ENCODE results near the gene LOXL3. TPM values are rescaled to one million over a fixed set of nuclear protein-coding genes. Genes with fewer than 3 reads are reported as not detected.
"Not testable (repeated sequence)": the region's sequence is repeated elsewhere in the genome, so short reads cannot be mapped to it uniquely, and the experiment has no call there.

The LOXL3 gene
- total and polyA plus RNA-seq, 2 donors (not counting 1 experiment from before 2014, with no cell fraction given), result 0.97 to 1.2 TPM

- no peak overlapping the region for H3K27ac ChIP-seq (ENCODE audit: low read length in 2 of 2)
- DNase-seq, result no peak
- intact Hi-C loops (cut with micrococcal nuclease), result no loop called here
- H2AFZ ChIP-seq (ENCODE audit: insufficient read depth, low read depth, low read length, poor library complexity, severe bottlenecking), result no peak overlapping the region
- no peak overlapping the region for H3K9ac ChIP-seq (ENCODE audit: low read length)
- Mint-ChIP-seq H3K27me3 (no peaks in the 10 kb centered on the region), H3K9me3 (ENCODE audit: insufficient read depth) (no peaks in the 10 kb centered on the region), H3K4me1 (no peaks in the 10 kb centered on the region), H3K4me3 (no peak overlapping the region), H3K27ac (no peak overlapping the region)
- 94% methylated on average over 3 of the region's 5 CpGs for WGBS (ENCODE audit: insufficient coverage)
- no peaks in the 10 kb centered on the region for H3K9me3 ChIP-seq (ENCODE audit: control extremely low read depth in 1 of 3, control insufficient read depth in 2 of 3, insufficient read depth in 1 of 3, low read length in 2 of 3)
- H3K36me3 ChIP-seq (replicated peaks in 1 of 2; ENCODE audit: control extremely low read depth in 1 of 2, control insufficient read depth in 1 of 2, extremely low read depth in 1 of 2, insufficient read depth in 2 of 2, low read length in 1 of 2), result no peaks in the 10 kb centered on the region
- TF ChIP-seq CTCF (IDR thresholded peaks at IDR 0.05) (no peak), EZH2 (IDR thresholded peaks at IDR 0.05; ENCODE audit: borderline replicate concordance, insufficient read depth, low read depth, low read length, poor library complexity, severe bottlenecking) (no peak)
- H3K4me3 ChIP-seq (ENCODE audit: control extremely low read depth in 1 of 5, extremely low read depth in 1 of 5, insufficient read depth in 1 of 5, low read depth in 2 of 5, low read length in 4 of 5), result no peak overlapping the region
- no peak overlapping the region for H3K4me2 ChIP-seq (replicated peaks; ENCODE audit: low read depth, low read length, poor library complexity, severe bottlenecking)
- no peaks in the 10 kb centered on the region for H3K27me3 ChIP-seq (replicated peaks in 1 of 4; ENCODE audit: control extremely low read depth in 1 of 4, control insufficient read depth in 3 of 4, insufficient read depth in 4 of 4, low read length in 3 of 4)
- ChIA-PET POLR2A (interaction anchor here (1.2 kb wide), 1 partner anchor 9 kb away, joined by 3 read pairs; no protein-coding TSS in a partner anchor), CTCF (interaction anchor here (0.8 to 1.2 kb wide), 2 partner anchors 25 to 81 kb away, joined by 3 to 4 read pairs; partner anchors contain the start of genes CCDC142 and TTC31)
- peaks cover 0 to 3% of the 10 kb centered on the region in 2 donors for H3K4me1 ChIP-seq (ENCODE audit: control insufficient read depth in 2 of 2, insufficient read depth in 2 of 2, low read length in 2 of 2)
- no peak for ATAC-seq (ENCODE audit: low read depth)
- H3K79me2 ChIP-seq (ENCODE audit: control insufficient read depth, insufficient read depth, low read length), result no peaks in the 10 kb centered on the region
- no peaks in the 10 kb centered on the region for H4K20me1 ChIP-seq (ENCODE audit: control insufficient read depth, insufficient read depth, low read length, poor library complexity, severe bottlenecking)
These were observed 10.5 kb upstream of the LOXL3 start for GRCh38 chr2:74564222-74564621.

- Mint-ChIP-seq H3K27ac (no peak overlapping the region), H3K27me3 (no peaks in the 10 kb centered on the region), H3K9me3 (ENCODE audit: insufficient read depth) (no peaks in the 10 kb centered on the region), H3K4me3 (no peak overlapping the region), H3K4me1 (no peaks in the 10 kb centered on the region)
- Histone ChIP-seq H3K36me3 (replicated peaks in 1 of 2; ENCODE audit: control extremely low read depth in 1 of 2, control insufficient read depth in 1 of 2, extremely low read depth in 1 of 2, insufficient read depth in 2 of 2, low read length in 1 of 2) (peaks cover 0 to 2% of the 10 kb centered on the region in 2 experiments), H3K4me1 (ENCODE audit: control insufficient read depth in 2 of 2, insufficient read depth in 2 of 2, low read length in 2 of 2) (no peaks in the 10 kb centered on the region), H3K4me2 (replicated peaks; ENCODE audit: low read depth, low read length, poor library complexity, severe bottlenecking) (no peak overlapping the region), H4K20me1 (ENCODE audit: control insufficient read depth, insufficient read depth, low read length, poor library complexity, severe bottlenecking) (no peaks in the 10 kb centered on the region), H3K9me3 (ENCODE audit: control extremely low read depth in 1 of 3, control insufficient read depth in 2 of 3, insufficient read depth in 1 of 3, low read length in 2 of 3) (no peaks in the 10 kb centered on the region), H3K79me2 (ENCODE audit: control insufficient read depth, insufficient read depth, low read length) (no peaks in the 10 kb centered on the region), H3K4me3 (ENCODE audit: control extremely low read depth in 1 of 5, extremely low read depth in 1 of 5, insufficient read depth in 1 of 5, low read depth in 2 of 5, low read length in 4 of 5) (no peak overlapping the region), H3K27ac (ENCODE audit: low read length in 2 of 2) (no peak overlapping the region), H3K27me3 (replicated peaks in 1 of 4; ENCODE audit: control extremely low read depth in 1 of 4, control insufficient read depth in 3 of 4, insufficient read depth in 4 of 4, low read length in 3 of 4) (no peaks in the 10 kb centered on the region), H3K9ac (ENCODE audit: low read length) (no peak overlapping the region), H2AFZ (ENCODE audit: insufficient read depth, low read depth, low read length, poor library complexity, severe bottlenecking) (no peak overlapping the region)
- no peak for ATAC-seq (ENCODE audit: low read depth)
- ChIA-PET POLR2A (no interaction called here), CTCF (interaction anchor here (1.0 kb wide), 1 partner anchor 27 kb away, joined by 3 read pairs; no protein-coding TSS in a partner anchor)
- 98% methylated on average over 5 of the region's 7 CpGs for WGBS (ENCODE audit: insufficient coverage)
- intact Hi-C loops (cut with micrococcal nuclease), result no loop called here
- TF ChIP-seq EZH2 (IDR thresholded peaks at IDR 0.05; ENCODE audit: borderline replicate concordance, insufficient read depth, low read depth, low read length, poor library complexity, severe bottlenecking), result no peak
- TF ChIP-seq CTCF (IDR thresholded peaks at IDR 0.05), result no peak
- DNase-seq, result no peak
These were observed 8.5 kb upstream of the LOXL3 start for GRCh38 chr2:74562126-74562775.

- H3K79me2 ChIP-seq (ENCODE audit: control insufficient read depth, insufficient read depth, low read length); H3K9me3 ChIP-seq (ENCODE audit: control extremely low read depth in 1 of 3, control insufficient read depth in 2 of 3, insufficient read depth in 1 of 3, low read length in 2 of 3); CTCF ChIA-PET; H4K20me1 ChIP-seq (ENCODE audit: control insufficient read depth, insufficient read depth, low read length, poor library complexity, severe bottlenecking); DNase-seq; ATAC-seq (ENCODE audit: low read depth); H3K4me3 ChIP-seq (ENCODE audit: control extremely low read depth in 1 of 5, extremely low read depth in 1 of 5, insufficient read depth in 1 of 5, low read depth in 2 of 5, low read length in 4 of 5); H3K4me2 ChIP-seq (replicated peaks; ENCODE audit: low read depth, low read length, poor library complexity, severe bottlenecking); intact Hi-C loops (cut with micrococcal nuclease); H3K27ac Mint-ChIP-seq; H3K27me3 Mint-ChIP-seq; H3K4me1 ChIP-seq (ENCODE audit: control insufficient read depth in 2 of 2, insufficient read depth in 2 of 2, low read length in 2 of 2); H2AFZ ChIP-seq (ENCODE audit: insufficient read depth, low read depth, low read length, poor library complexity, severe bottlenecking); H3K27ac ChIP-seq (ENCODE audit: low read length in 2 of 2); H3K9ac ChIP-seq (ENCODE audit: low read length); H3K4me1 Mint-ChIP-seq; H3K9me3 Mint-ChIP-seq (ENCODE audit: insufficient read depth); POLR2A ChIA-PET; H3K27me3 ChIP-seq (replicated peaks in 1 of 4; ENCODE audit: control extremely low read depth in 1 of 4, control insufficient read depth in 3 of 4, insufficient read depth in 4 of 4, low read length in 3 of 4); H3K4me3 Mint-ChIP-seq: not testable (repeated sequence)
- peaks cover 0 to 15% of the 10 kb centered on the region in 2 experiments for H3K36me3 ChIP-seq (replicated peaks in 1 of 2; ENCODE audit: control extremely low read depth in 1 of 2, control insufficient read depth in 1 of 2, extremely low read depth in 1 of 2, insufficient read depth in 2 of 2, low read length in 1 of 2)
- WGBS (ENCODE audit: insufficient coverage), result 100% methylated on average over 1 of the region's 1 CpG
These were observed 7.3 kb upstream of the LOXL3 start for GRCh38 chr2:74561022-74561421.
